CD14-positive monocyte (primary cell): ENCODE results near the gene PTPRD. TPM values are rescaled to one million over a fixed set of nuclear protein-coding genes. Genes with fewer than 3 reads are reported as not detected.

ENCODE experiments used
- DNase-seq, 3 donors: peaks; one replicate each; pipeline ENCODE4 v3.0.0-alpha.2; 2011 to 2022
- H2AFZ ChIP-seq: 2 replicates; pipeline ENCODE4 v1.6.0; 2012; ENCODE audit warnings: mild to moderate bottlenecking, low read depth, low read length, inconsistent platforms; ENCODE audit not compliant: insufficient read depth, poor library complexity, severe bottlenecking
- H3K27ac ChIP-seq, 2 donors: 1 replicate in 1 of 2; 2 replicates in 1 of 2; pipeline ENCODE4 v1.5.1; 2012 to 2013; ENCODE audit warnings: low read length in 2 of 2, control low read depth in 1 of 2, inconsistent platforms in 1 of 2, low read depth in 1 of 2, mild to moderate bottlenecking in 1 of 2
- H3K27me3 ChIP-seq, 2 donors: one replicate each; pipeline versions ENCODE4 v1.6.0 to v1.6.1; 2011 to 2013; ENCODE audit warnings: low read length in 2 of 2; ENCODE audit not compliant: control insufficient read depth in 2 of 2, insufficient read depth in 2 of 2
- H3K36me3 ChIP-seq, 2 donors: replicated peaks in 1 of 2; 1 replicate in 1 of 2; 2 replicates in 1 of 2; pipeline versions ENCODE4 v1.5.1 to v1.6.1; 2012 to 2013; ENCODE audit warnings: low read length in 2 of 2, control low read depth in 1 of 2, inconsistent platforms in 1 of 2, mild to moderate bottlenecking in 1 of 2; ENCODE audit not compliant: insufficient read depth in 2 of 2, control insufficient read depth in 1 of 2
- H3K4me1 ChIP-seq, 2 donors: 1 replicate in 1 of 2; 2 replicates in 1 of 2; pipeline versions ENCODE4 v1.5.1 to v1.6.1; 2012 to 2013; ENCODE audit warnings: low read length in 2 of 2, control low read depth in 1 of 2, inconsistent platforms in 1 of 2, mild to moderate bottlenecking in 1 of 2, moderate library complexity in 1 of 2; ENCODE audit not compliant: insufficient read depth in 2 of 2, control insufficient read depth in 1 of 2
- H3K4me2 ChIP-seq: replicated peaks from 2 replicates; pipeline ENCODE3; 2012; ENCODE audit warnings: low read length, moderate library complexity, mild to moderate bottlenecking; ENCODE audit not compliant: poor library complexity, severe bottlenecking; ENCODE audit errors: extremely low read depth
- H3K4me3 ChIP-seq, 3 experiments: fragments of 200-600 bp in 1 of 3; sonication (generic) in 1 of 3; replicated peaks in 1 of 3; 1 replicate in 2 of 3; 2 replicates in 1 of 3; pipeline ENCODE4 v1.5.1; 2011 to 2013; ENCODE audit warnings: low read length in 3 of 3, mild to moderate bottlenecking in 3 of 3, control low read depth in 2 of 3, low read depth in 2 of 3, inconsistent platforms in 1 of 3, moderate library complexity in 1 of 3
- H3K79me2 ChIP-seq: 2 replicates; pipeline ENCODE4 v1.6.0; 2012; ENCODE audit warnings: mild to moderate bottlenecking, control low read depth, inconsistent platforms, low read length, moderate library complexity; ENCODE audit not compliant: insufficient read depth
- H3K9ac ChIP-seq: 2 replicates; pipeline ENCODE4 v1.6.0; 2017; ENCODE audit warnings: low read length, mild to moderate bottlenecking; ENCODE audit not compliant: insufficient read depth, poor library complexity, severe bottlenecking
- H3K9me3 ChIP-seq, 2 donors: replicated peaks in 1 of 2; 1 replicate in 1 of 2; 2 replicates in 1 of 2; pipeline versions ENCODE4 v1.5.1 to v1.6.1; 2012 to 2013; ENCODE audit warnings: low read length in 2 of 2, control low read depth in 1 of 2; ENCODE audit not compliant: control insufficient read depth in 1 of 2, insufficient read depth in 1 of 2
- H4K20me1 ChIP-seq: 2 replicates; pipeline ENCODE4 v1.6.0; 2012; ENCODE audit warnings: mild to moderate bottlenecking, low read length, control low read depth, moderate library complexity; ENCODE audit not compliant: insufficient read depth
- H3K27ac Mint-ChIP-seq, 7 donors: one replicate each; pipeline ENCODE4 v1.8.0; 2020; ENCODE audit warnings: mild to moderate bottlenecking in 7 of 7, mixed read lengths in 7 of 7, moderate library complexity in 6 of 7, inconsistent platforms in 2 of 7
- H3K27me3 Mint-ChIP-seq, 3 donors: one replicate each; pipeline ENCODE4 v1.8.0; 2021 to 2022; ENCODE audit warnings: low read depth in 3 of 3, mild to moderate bottlenecking in 3 of 3, mixed read lengths in 3 of 3, moderate library complexity in 3 of 3, inconsistent platforms in 1 of 3
- H3K36me3 Mint-ChIP-seq, 2 donors: one replicate each; pipeline ENCODE4 v1.8.0; 2020; ENCODE audit warnings: mixed read lengths in 2 of 2, inconsistent platforms in 1 of 2, mild to moderate bottlenecking in 1 of 2
- H3K4me1 Mint-ChIP-seq: one replicate; pipeline ENCODE4 v1.8.0; 2020; ENCODE audit warnings: mild to moderate bottlenecking, mixed read lengths
- H3K4me3 Mint-ChIP-seq, 2 donors: one replicate each; pipeline ENCODE4 v1.8.0; 2020; ENCODE audit warnings: mild to moderate bottlenecking in 2 of 2, mixed read lengths in 2 of 2, moderate library complexity in 1 of 2
- H3K9me3 Mint-ChIP-seq, 7 donors: one replicate each; pipeline ENCODE4 v1.8.0; 2020 to 2022; ENCODE audit warnings: mixed read lengths in 7 of 7, mild to moderate bottlenecking in 6 of 7, moderate library complexity in 6 of 7, inconsistent platforms in 2 of 7
- WGBS: methylation state at CpG from one replicate; pipeline ENCODE4 v1.1.5; 2013; ENCODE audit warnings: missing lambda C conversion rate; ENCODE audit not compliant: insufficient coverage; 5-methylcytosine and 5-hydroxymethylcytosine counted together
- intact Hi-C, 2 donors: fragments of 100-400 bp; cut with micrococcal nuclease; formaldehyde crosslinking; loops; one replicate each; pipeline versions ENCODE4 v1.15.0 to v1.15.1; 2023
- polyA plus RNA-seq, 3 donors: library from polyadenylated mRNA; depleted of rRNA in 1 of 3; unstranded in 2 of 3; stranded (reverse) in 1 of 3; fragments of 300-500 nt in 2 of 3; fragments of >200 nt in 1 of 3; fragmentation: Illumina TruSeq in 2 of 3; gene quantifications; 1 replicate in 2 of 3; 2 replicates in 1 of 3; pipeline ENCODE4 v1.2.3, GENCODE V29; 2012 to 2021
- TF ChIP-seq, protein P1 (sequence below): fragments of 200-600 bp; IDR thresholded peaks from one replicate; pipeline ENCODE4 v1.8.0; 2022; ENCODE audit warnings: antibody characterized with exemption, mild to moderate bottlenecking

PTPRD gene
- polyA plus RNA-seq, 3 donors = not detected

DNA sequence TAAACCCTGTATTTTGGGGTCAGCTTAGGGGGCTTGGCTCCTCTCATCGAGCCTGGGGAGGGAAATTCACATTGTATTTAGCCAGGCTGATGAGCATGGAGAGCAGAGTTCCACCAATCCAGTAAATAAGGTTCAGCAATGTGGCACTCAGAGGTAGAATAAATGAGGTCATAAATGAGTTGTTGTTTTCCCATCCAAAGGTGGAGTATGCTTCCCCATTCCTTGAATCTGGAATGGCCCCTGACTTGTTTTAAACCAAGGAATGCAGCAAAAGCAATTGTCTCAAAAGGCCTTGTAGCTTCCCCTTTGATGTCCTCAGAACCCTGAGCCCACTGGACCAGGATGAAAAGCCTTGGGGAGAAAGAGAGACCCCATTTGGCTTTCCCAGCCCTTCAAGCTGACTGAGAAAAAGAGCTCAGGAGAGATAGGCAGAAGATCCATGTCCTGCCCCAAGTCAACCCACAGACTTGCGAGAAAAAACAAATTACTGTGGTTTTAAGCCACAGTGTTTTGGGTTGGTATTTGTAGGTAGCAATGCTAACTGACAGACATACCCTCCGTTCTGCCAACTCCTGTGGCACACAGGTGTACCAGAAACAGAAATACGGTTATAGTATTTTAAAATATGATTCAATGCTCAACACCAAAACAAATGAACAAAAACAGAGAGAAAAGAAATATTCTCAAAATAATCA lies 2247.2 kb downstream of the PTPRD start:
- no peak overlapping the region for H3K9ac ChIP-seq
- no CpG with 5 or more reads among the region's 4 CpGs for WGBS
- H3K27me3 ChIP-seq = no peaks in the 10 kb centered on the region
- H3K79me2 ChIP-seq = no peaks in the 10 kb centered on the region
- no peak overlapping the region for H2AFZ ChIP-seq
- H3K27ac ChIP-seq = peak overlapping the region in 1 of 2 donors; percentile 47
- no peak for DNase-seq
- no peaks in the 10 kb centered on the region for H3K9me3 Mint-ChIP-seq
- H3K4me3 Mint-ChIP-seq = no peak overlapping the region
- H3K36me3 Mint-ChIP-seq = no peaks in the 10 kb centered on the region
- H3K4me3 ChIP-seq = no peak overlapping the region
- H3K4me1 ChIP-seq = peaks cover 13 to 21% of the 10 kb centered on the region in 2 donors
- no peaks in the 10 kb centered on the region for H3K27me3 Mint-ChIP-seq
- H3K27ac Mint-ChIP-seq = peak overlapping the region in 5 of 7 donors; percentile 18 to 85 (median 69)
- TF ChIP-seq, protein P1, sequence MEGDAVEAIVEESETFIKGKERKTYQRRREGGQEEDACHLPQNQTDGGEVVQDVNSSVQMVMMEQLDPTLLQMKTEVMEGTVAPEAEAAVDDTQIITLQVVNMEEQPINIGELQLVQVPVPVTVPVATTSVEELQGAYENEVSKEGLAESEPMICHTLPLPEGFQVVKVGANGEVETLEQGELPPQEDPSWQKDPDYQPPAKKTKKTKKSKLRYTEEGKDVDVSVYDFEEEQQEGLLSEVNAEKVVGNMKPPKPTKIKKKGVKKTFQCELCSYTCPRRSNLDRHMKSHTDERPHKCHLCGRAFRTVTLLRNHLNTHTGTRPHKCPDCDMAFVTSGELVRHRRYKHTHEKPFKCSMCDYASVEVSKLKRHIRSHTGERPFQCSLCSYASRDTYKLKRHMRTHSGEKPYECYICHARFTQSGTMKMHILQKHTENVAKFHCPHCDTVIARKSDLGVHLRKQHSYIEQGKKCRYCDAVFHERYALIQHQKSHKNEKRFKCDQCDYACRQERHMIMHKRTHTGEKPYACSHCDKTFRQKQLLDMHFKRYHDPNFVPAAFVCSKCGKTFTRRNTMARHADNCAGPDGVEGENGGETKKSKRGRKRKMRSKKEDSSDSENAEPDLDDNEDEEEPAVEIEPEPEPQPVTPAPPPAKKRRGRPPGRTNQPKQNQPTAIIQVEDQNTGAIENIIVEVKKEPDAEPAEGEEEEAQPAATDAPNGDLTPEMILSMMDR = no peak
- no peaks in the 10 kb centered on the region for H3K9me3 ChIP-seq
- H4K20me1 ChIP-seq = no peaks in the 10 kb centered on the region
- no peaks in the 10 kb centered on the region for H3K36me3 ChIP-seq
- no peak overlapping the region for H3K4me2 ChIP-seq
- intact Hi-C loops = no loop called here
- peaks cover 17% of the 10 kb centered on the region for H3K4me1 Mint-ChIP-seq

GRCh38 chr9:8365029-8365428 lies 2247.8 kb downstream of the PTPRD start:
- no peaks in the 10 kb centered on the region for H3K9me3 Mint-ChIP-seq
- peak; percentile 19 to 67 (median 37) for DNase-seq
- no CpG with 5 or more reads among the region's 2 CpGs for WGBS

More at GRCh38 chr9:8365029-8365428, 2247.8 kb downstream of the PTPRD start:
- Mint-ChIP-seq H3K27ac (peak overlapping the region; percentile 14 to 85 (median 49)), H3K4me1 (peaks cover 17% of the 10 kb centered on the region), H3K36me3 (no peaks in the 10 kb centered on the region), H3K27me3 (no peaks in the 10 kb centered on the region), H3K4me3 (no peak overlapping the region)
- Histone ChIP-seq H3K27ac (peak overlapping the region in 1 of 2 donors; percentile 47), H4K20me1 (no peaks in the 10 kb centered on the region), H3K9me3 (no peaks in the 10 kb centered on the region), H3K27me3 (no peaks in the 10 kb centered on the region), H3K36me3 (no peaks in the 10 kb centered on the region), H2AFZ (no peak overlapping the region), H3K4me2 (no peak overlapping the region), H3K4me1 (peaks cover 13 to 21% of the 10 kb centered on the region in 2 donors), H3K4me3 (no peak overlapping the region), H3K79me2 (no peaks in the 10 kb centered on the region), H3K9ac (no peak overlapping the region)
- TF ChIP-seq, protein P1 = no peak
- intact Hi-C loops = no loop called here
